Heart left ventricle (tissue), 13 donors: Measurements from ENCODE around the gene SP6.

Source experiments
- CTCF ChIP-seq, 12 donors: fragments of 200-600 bp; sonication (generic) in 4 of 12; IDR thresholded peaks; one replicate each; pipeline versions ENCODE4 v1.5.0 to v1.8.0; 2018 to 2022; ENCODE audit warnings: antibody characterized with exemption in 12 of 12, mild to moderate bottlenecking in 5 of 12
- POLR2A ChIP-seq, 2 donors: fragments of 450-650 bp; IDR thresholded peaks; one replicate each; pipeline ENCODE4 v1.6.1; 2017; ENCODE audit warnings: antibody characterized with exemption in 2 of 2, mild to moderate bottlenecking in 2 of 2, moderate library complexity in 2 of 2
- donor health status: ischemic (EF 13 %, LVEDD 7.1; RV severe dilation, severe dysfunction).
- donor health status: DM: no; HTN: yes; CAD: no.
- donor health status: DM: no; HTN: no; CAD: no.
- donor health status: ischemic (EF 25% LVEDD 6.9; RV normal size, moderate dysfunction).
- donor health status: ischemic (EF 25% LVEDD 5.7; RV mildly dilated, moderate dysfunction).
- donor health status: ischemic (EF 35%, LVEDD 5.7; RV mildly dilated, moderate dysfunction).
- donor health status: nonischemic (EF 11% LVEDD 7.7; RV severe dilation, severe dysfunction).
- donor health status: DM: yes; HTN: yes; CAD: no.
- donor health status: PGD.
- donor health status: ischemic (EF 29% LVEDD 5.4; RV normal size, mild dysfunction).
- donor health status: nonischemic (EF 23%, LVEDD 6.1; RV moderate dilation, normal function).

GRCh38 chr17:47871048-47871447 is 20.1 kb upstream of the SP6 start:
- no peak for TF ChIP-seq CTCF (IDR thresholded peaks at IDR 0.05)
- no peak for TF ChIP-seq POLR2A (IDR thresholded peaks at IDR 0.05)
